ENCODE data around the gene AGBL4.

DNA sequence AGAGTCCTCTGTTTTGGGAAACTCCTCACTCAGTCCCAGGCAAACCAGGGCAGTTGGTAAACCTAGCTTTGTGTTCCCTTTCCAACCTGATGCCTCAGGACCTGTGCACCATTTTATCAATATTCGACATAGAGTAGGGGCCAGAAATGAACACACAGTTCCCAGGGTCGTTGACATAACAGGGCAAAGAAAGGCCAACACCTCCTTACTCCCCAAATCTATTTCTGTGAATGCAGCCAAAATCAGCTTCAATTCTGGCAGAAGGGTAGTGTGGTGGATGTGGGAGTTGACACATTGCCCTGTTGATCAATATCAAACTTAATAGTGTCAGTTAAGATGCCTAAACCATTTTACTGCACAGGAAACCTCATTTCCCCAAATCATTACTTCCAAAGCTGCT is 1447.2 kb downstream of the AGBL4 start:
- TF ChIP-seq, protein P1, sequence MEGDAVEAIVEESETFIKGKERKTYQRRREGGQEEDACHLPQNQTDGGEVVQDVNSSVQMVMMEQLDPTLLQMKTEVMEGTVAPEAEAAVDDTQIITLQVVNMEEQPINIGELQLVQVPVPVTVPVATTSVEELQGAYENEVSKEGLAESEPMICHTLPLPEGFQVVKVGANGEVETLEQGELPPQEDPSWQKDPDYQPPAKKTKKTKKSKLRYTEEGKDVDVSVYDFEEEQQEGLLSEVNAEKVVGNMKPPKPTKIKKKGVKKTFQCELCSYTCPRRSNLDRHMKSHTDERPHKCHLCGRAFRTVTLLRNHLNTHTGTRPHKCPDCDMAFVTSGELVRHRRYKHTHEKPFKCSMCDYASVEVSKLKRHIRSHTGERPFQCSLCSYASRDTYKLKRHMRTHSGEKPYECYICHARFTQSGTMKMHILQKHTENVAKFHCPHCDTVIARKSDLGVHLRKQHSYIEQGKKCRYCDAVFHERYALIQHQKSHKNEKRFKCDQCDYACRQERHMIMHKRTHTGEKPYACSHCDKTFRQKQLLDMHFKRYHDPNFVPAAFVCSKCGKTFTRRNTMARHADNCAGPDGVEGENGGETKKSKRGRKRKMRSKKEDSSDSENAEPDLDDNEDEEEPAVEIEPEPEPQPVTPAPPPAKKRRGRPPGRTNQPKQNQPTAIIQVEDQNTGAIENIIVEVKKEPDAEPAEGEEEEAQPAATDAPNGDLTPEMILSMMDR (IDR thresholded peaks at IDR 0.05), result no peak
- TF ChIP-seq POLR2AphosphoS5 (IDR thresholded peaks at IDR 0.05), result no peak
